K562 (cell line): ENCODE data around the gene TBXA2R. TPM values are rescaled to one million over a fixed set of nuclear protein-coding genes. Genes with fewer than 3 reads are reported as not detected.
A peak's percentile ranks its signal among the peaks of the same experiment; 100 is the strongest.

Source experiments
- ATF7 ChIP-seq: fragments of 450-650 bp; IDR thresholded peaks from 2 replicates; pipeline ENCODE4 v1.7.1; 2014; ENCODE audit warnings: mild to moderate bottlenecking, moderate library complexity
- CBFB ChIP-seq: sonication (generic); formaldehyde crosslinking; IDR thresholded peaks from 2 replicates; pipeline ENCODE4 v1.4.0; 2020; ENCODE audit warnings: mild to moderate bottlenecking, missing genetic modification reagents
- EGR1 ChIP-seq: fragments of 450-650 bp; conservative IDR thresholded peaks from 2 replicates; pipeline ENCODE4 v1.6.1; 2017; ENCODE audit warnings: mild to moderate bottlenecking
- HMG20A ChIP-seq: fragments of 450-650 bp; formaldehyde crosslinking; conservative IDR thresholded peaks from 2 replicates; pipeline ENCODE4 v1.4.0; 2020; ENCODE audit warnings: mild to moderate bottlenecking, mixed read lengths
- HNRNPL ChIP-seq: fragments of 200-400 bp; formaldehyde crosslinking; IDR thresholded peaks from 2 replicates; pipeline ENCODE4 v1.6.1; 2017; ENCODE audit warnings: low read depth, mild to moderate bottlenecking, low read length
- ILK ChIP-seq: fragments of 450-650 bp; IDR thresholded peaks from 2 replicates; pipeline ENCODE4 v1.6.1; 2016; ENCODE audit warnings: missing genetic modification characterization, low read depth, mild to moderate bottlenecking, missing compliant biosample characterization, moderate library complexity, borderline replicate concordance
- RFX5 ChIP-seq: IDR thresholded peaks from 2 replicates; pipeline ENCODE4 v1.6.1; 2011; ENCODE audit warnings: low read depth, mild to moderate bottlenecking, improper control_type of control experiment, low read length
- RFX7 ChIP-seq: fragments of 250-450 bp; sonication (Bioruptor Pico); IDR thresholded peaks from 2 replicates; pipeline ENCODE4 v1.5.1; 2021; ENCODE audit warnings: mild to moderate bottlenecking
- SNRNP70 ChIP-seq: fragments of 200-400 bp; formaldehyde crosslinking; optimal IDR thresholded peaks from 2 replicates; pipeline ENCODE3; 2017; ENCODE audit warnings: low read depth, low read length
- SOX6 ChIP-seq: fragments of 450-650 bp; IDR thresholded peaks from 2 replicates; pipeline ENCODE4 v1.6.1; 2014; ENCODE audit warnings: mild to moderate bottlenecking
- SRSF9 ChIP-seq: fragments of 200-400 bp; formaldehyde crosslinking; IDR thresholded peaks from 2 replicates; pipeline ENCODE4 v1.6.1; 2017; ENCODE audit warnings: low read depth, low read length, borderline replicate concordance
- polyA plus RNA-seq, 8 experiments: library from polyadenylated mRNA; depleted of rRNA in 4 of 8; stranded (reverse) in 5 of 8; unstranded in 3 of 8; fragments of >200 nt; fragmentation: Nextera tagmentation in 2 of 8; fragmentation: Illumina TruSeq in 1 of 8; extraction: Ambion mirVana in 2 of 8; extraction: Trizol in 1 of 8; gene quantifications; 2 replicates each; pipeline versions ENCODE4 v1.2.1 to v1.2.3, GENCODE V29; 2011 to 2014; ENCODE audit warnings: inconsistent platforms in 1 of 8, missing spikeins in 1 of 8
- total RNA-seq, 7 experiments: library from RNA; depleted of rRNA in 6 of 7; stranded (reverse); fragments of >200 nt in 6 of 7; fragmentation: Illumina TruSeq in 2 of 7; extraction: Trizol in 2 of 7; gene quantifications; 2 replicates each; pipeline versions ENCODE4 v1.2.1 to v1.2.3, GENCODE V29; 2011 to 2021; ENCODE audit warnings: low replicate concordance in 1 of 7
- TF ChIP-seq, protein P1 (sequence below): fragments of 250-450 bp; sonication (Bioruptor Pico); IDR thresholded peaks from 2 replicates; pipeline ENCODE4 v1.4.0; 2020; ENCODE audit warnings: mild to moderate bottlenecking, moderate library complexity, borderline replicate concordance
- TF ChIP-seq, protein P2 (sequence below): fragments of 250-450 bp; sonication (Bioruptor Pico); IDR thresholded peaks from 2 replicates; pipeline ENCODE4 v1.8.0; 2022; ENCODE audit warnings: inconsistent platforms, mild to moderate bottlenecking, moderate library complexity, borderline replicate concordance
- TF ChIP-seq, protein P3 (sequence below), 2 experiments: fragments of 450-650 bp; conservative IDR thresholded peaks; 2 replicates each; pipeline ENCODE4 v1.6.1; 2017; ENCODE audit warnings: mild to moderate bottlenecking in 2 of 2, moderate library complexity in 2 of 2
- TF ChIP-seq, protein P4 (sequence below): IDR thresholded peaks from 3 replicates; pipeline ENCODE4 v1.6.1; 2011; ENCODE audit warnings: borderline replicate concordance, mild to moderate bottlenecking, moderate library complexity; ENCODE audit not compliant: insufficient read length; ENCODE audit errors: extremely low read depth
- TF ChIP-seq, protein P5 (sequence below): fragments of 450-650 bp; conservative IDR thresholded peaks from 2 replicates; pipeline ENCODE4 v1.6.1; 2016; ENCODE audit warnings: missing genetic modification characterization, low read depth, mild to moderate bottlenecking, missing compliant biosample characterization, moderate library complexity
- TF ChIP-seq, protein P6 (sequence below): fragments of 250-450 bp; sonication (Bioruptor Pico); IDR thresholded peaks from 2 replicates; pipeline ENCODE4 v1.8.0; 2021; ENCODE audit warnings: moderate library complexity, mild to moderate bottlenecking, inconsistent platforms

TBXA2R gene
- total and polyA plus RNA-seq, 9 of the 15 experiments (the other 6 are each of a cell fraction or from before 2014, with no cell fraction given) = 1.5 to 24.0 (median 2.8) TPM

DNA sequence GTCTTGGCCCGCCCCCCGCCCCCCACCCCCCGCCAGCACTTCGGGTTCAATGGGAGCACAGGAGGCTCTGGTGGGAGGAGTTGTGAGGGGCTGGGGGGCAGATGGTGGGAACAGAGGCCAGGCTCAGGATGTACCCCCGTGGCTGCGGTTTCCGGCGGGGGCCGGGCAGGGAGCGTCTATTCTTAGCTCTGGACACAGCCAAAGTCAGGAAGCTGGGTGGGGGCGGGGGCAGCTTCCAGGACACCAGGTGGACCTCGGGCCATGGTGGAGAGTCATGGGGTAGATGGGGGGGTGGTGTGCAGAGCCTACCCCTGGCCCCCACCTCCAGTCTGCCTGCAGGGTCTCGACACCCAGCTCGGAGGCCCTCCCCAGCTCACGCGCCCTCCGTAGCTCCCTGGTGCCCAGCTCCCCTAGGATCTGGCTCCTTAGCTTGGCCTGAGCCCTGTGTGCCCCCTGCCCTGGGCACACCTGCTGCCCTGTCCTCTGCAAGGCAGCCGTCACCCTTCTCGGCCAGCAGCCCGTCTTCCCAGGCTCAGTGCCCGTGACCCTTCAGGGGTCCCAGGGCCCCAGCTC lies 2.2 kb upstream of the TBXA2R start (continued):
- TF ChIP-seq, protein P1, sequence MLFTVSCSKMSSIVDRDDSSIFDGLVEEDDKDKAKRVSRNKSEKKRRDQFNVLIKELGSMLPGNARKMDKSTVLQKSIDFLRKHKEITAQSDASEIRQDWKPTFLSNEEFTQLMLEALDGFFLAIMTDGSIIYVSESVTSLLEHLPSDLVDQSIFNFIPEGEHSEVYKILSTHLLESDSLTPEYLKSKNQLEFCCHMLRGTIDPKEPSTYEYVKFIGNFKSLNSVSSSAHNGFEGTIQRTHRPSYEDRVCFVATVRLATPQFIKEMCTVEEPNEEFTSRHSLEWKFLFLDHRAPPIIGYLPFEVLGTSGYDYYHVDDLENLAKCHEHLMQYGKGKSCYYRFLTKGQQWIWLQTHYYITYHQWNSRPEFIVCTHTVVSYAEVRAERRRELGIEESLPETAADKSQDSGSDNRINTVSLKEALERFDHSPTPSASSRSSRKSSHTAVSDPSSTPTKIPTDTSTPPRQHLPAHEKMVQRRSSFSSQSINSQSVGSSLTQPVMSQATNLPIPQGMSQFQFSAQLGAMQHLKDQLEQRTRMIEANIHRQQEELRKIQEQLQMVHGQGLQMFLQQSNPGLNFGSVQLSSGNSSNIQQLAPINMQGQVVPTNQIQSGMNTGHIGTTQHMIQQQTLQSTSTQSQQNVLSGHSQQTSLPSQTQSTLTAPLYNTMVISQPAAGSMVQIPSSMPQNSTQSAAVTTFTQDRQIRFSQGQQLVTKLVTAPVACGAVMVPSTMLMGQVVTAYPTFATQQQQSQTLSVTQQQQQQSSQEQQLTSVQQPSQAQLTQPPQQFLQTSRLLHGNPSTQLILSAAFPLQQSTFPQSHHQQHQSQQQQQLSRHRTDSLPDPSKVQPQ (CRISPR knock-in tag) = no peak
- TF ChIP-seq EGR1 (peak; percentile 64), SRSF9 (no peak), HNRNPL (0 out of 2 replicates have a peak, but pooled peaks have one; percentile 41), SOX6 (no peak), ATF7 (no peak), HMG20A (CRISPR knock-in tag) (no peak), CBFB (CRISPR knock-in tag) (no peak), SNRNP70 (no peak), RFX5 (no peak), ILK (no peak), RFX7 (CRISPR knock-in tag) (no peak)
- TF ChIP-seq, protein P2, sequence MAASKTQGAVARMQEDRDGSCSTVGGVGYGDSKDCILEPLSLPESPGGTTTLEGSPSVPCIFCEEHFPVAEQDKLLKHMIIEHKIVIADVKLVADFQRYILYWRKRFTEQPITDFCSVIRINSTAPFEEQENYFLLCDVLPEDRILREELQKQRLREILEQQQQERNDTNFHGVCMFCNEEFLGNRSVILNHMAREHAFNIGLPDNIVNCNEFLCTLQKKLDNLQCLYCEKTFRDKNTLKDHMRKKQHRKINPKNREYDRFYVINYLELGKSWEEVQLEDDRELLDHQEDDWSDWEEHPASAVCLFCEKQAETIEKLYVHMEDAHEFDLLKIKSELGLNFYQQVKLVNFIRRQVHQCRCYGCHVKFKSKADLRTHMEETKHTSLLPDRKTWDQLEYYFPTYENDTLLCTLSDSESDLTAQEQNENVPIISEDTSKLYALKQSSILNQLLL (CRISPR knock-in tag) = no peak
- TF ChIP-seq, protein P3, sequence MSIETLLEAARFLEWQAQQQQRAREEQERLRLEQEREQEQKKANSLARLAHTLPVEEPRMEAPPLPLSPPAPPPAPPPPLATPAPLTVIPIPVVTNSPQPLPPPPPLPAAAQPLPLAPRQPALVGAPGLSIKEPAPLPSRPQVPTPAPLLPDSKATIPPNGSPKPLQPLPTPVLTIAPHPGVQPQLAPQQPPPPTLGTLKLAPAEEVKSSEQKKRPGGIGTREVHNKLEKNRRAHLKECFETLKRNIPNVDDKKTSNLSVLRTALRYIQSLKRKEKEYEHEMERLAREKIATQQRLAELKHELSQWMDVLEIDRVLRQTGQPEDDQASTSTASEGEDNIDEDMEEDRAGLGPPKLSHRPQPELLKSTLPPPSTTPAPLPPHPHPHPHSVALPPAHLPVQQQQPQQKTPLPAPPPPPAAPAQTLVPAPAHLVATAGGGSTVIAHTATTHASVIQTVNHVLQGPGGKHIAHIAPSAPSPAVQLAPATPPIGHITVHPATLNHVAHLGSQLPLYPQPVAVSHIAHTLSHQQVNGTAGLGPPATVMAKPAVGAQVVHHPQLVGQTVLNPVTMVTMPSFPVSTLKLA (conservative IDR thresholded peaks at IDR 0.05) = no peak
- TF ChIP-seq, protein P4, sequence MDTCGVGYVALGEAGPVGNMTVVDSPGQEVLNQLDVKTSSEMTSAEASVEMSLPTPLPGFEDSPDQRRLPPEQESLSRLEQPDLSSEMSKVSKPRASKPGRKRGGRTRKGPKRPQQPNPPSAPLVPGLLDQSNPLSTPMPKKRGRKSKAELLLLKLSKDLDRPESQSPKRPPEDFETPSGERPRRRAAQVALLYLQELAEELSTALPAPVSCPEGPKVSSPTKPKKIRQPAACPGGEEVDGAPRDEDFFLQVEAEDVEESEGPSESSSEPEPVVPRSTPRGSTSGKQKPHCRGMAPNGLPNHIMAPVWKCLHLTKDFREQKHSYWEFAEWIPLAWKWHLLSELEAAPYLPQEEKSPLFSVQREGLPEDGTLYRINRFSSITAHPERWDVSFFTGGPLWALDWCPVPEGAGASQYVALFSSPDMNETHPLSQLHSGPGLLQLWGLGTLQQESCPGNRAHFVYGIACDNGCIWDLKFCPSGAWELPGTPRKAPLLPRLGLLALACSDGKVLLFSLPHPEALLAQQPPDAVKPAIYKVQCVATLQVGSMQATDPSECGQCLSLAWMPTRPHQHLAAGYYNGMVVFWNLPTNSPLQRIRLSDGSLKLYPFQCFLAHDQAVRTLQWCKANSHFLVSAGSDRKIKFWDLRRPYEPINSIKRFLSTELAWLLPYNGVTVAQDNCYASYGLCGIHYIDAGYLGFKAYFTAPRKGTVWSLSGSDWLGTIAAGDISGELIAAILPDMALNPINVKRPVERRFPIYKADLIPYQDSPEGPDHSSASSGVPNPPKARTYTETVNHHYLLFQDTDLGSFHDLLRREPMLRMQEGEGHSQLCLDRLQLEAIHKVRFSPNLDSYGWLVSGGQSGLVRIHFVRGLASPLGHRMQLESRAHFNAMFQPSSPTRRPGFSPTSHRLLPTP = no peak
- TF ChIP-seq, protein P5, sequence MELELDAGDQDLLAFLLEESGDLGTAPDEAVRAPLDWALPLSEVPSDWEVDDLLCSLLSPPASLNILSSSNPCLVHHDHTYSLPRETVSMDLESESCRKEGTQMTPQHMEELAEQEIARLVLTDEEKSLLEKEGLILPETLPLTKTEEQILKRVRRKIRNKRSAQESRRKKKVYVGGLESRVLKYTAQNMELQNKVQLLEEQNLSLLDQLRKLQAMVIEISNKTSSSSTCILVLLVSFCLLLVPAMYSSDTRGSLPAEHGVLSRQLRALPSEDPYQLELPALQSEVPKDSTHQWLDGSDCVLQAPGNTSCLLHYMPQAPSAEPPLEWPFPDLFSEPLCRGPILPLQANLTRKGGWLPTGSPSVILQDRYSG (tag) = 0 out of 2 replicates have a peak, but pooled peaks have one; percentile 36
- TF ChIP-seq, protein P6, sequence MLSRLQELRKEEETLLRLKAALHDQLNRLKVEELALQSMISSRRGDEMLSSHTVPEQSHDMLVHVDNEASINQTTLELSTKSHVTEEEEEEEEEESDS = no peak
